Jurkat, Clone E6-1 (cell line): Measurements from ENCODE around the gene TAAR9.

Experiments
- DNase-seq: peaks from one replicate; pipeline ENCODE4 v3.0.0-alpha.2; 2011; ENCODE audit warnings: low read depth, low spot score
- H3K4me3 ChIP-seq: 2 replicates; pipeline ENCODE4 v1.5.1; 2011; ENCODE audit warnings: mild to moderate bottlenecking, low read length, control low read depth, moderate library complexity

TAAR9 gene

DNA sequence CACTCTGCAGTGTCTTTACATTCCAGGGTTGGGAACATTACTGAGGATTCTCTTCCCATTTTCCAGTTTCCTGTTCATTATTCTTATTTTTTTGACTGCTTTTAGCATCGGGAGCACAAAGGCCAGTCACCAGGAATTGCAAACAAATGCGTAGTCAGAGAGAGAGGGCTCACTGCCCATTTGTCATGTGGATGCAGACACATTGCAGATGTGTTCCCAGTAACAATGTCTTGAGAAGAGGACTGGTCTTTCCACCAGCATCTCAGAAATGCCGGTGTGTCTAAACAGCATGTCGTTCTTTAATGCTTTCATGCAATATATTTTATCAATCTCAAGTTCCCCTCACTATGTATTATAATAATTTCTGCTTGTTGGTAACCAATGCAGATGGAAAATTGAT is 31.1 kb downstream of the TAAR9 start:
- DNase-seq, result no peak
- H3K4me3 ChIP-seq, result no peak overlapping the region

DNA sequence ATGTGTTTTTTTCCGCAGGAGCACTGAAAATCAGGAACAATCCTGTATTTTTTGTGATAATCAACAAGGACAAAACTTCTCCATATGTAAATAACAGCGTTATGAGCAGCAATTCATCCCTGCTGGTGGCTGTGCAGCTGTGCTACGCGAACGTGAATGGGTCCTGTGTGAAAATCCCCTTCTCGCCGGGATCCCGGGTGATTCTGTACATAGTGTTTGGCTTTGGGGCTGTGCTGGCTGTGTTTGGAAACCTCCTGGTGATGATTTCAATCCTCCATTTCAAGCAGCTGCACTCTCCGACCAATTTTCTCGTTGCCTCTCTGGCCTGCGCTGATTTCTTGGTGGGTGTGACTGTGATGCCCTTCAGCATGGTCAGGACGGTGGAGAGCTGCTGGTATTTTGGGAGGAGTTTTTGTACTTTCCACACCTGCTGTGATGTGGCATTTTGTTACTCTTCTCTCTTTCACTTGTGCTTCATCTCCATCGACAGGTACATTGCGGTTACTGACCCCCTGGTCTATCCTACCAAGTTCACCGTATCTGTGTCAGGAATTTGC is 32.2 kb downstream of the TAAR9 start, which contains the start of gene TAAR6:
Gene TAAR6 (plus strand): TSS at position 102 of the 557 bp plus-strand sequence. CDS start 0 bp downstream, at position 102.
- no peak within 1 kb of the TSS for H3K4me3 ChIP-seq
- no peak for DNase-seq

DNA sequence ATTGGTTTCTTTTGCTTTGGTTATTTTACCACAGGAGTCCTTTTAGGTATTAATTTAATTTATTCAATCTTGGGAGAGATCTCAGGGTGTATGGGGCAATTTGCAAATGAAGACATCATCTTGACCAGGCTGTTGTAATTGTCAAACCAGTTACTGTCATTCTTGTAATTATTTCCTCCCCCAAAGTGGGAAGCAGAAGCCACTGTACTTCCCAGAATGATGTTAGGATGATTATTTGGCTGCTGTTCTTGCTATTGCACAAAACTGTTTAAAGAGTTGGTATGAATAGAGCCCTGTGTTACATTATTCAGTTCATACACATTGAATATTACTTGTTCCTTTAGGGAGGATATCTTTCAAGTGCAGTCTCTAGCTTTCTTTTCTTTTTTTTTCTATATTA is 33.7 kb downstream of the TAAR9 start:
- no peak for DNase-seq
- no peak overlapping the region for H3K4me3 ChIP-seq

DNA sequence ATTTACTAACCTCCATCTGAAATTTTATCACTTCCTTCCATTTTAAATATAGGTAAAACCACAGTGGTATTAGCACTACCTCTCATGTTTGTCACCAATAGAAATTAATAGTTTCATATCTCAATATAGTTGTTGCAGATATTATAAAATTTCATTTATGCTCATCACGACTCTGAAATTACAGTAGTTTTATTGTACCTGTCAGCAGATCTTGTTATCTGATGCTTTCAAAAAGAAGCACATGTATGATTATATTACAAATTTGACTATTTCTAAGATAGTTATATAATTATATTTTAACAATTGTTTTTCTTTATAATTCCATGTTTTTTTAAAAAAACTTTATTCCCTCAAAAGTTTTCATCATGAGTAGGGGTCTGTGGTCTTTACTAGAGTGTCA is 46.6 kb downstream of the TAAR9 start:
- H3K4me3 ChIP-seq, result no peak overlapping the region
- DNase-seq, result no peak

DNA sequence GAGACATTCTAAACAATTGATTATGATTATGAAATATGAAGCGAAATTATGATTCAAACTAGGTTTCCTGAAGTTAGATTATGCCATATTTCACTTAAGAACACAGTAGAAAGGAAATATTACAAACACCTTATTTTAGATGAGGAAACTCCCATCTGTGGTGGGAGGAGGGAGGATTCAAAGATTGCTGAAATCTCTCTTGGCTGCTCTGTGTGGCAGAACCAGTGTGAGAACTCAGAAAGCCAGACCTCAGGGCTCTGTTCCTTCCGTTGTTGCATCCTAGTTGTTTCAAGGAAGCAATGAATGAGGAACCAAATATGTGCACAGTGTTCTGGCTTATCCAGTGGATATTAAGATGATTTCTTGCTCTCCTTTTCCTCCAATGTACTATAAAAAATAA is 49.3 kb downstream of the TAAR9 start:
- no peak for DNase-seq
- H3K4me3 ChIP-seq, result no peak overlapping the region
